Esophagus squamous epithelium (tissue), 5 donors: ENCODE results near the gene FBLN7. TPM values are rescaled to one million over a fixed set of nuclear protein-coding genes. Genes with fewer than 3 reads are reported as not detected.

Experiments
- DNase-seq: peaks from one replicate; lab custom pipeline; 2025; lab: John Stamatoyannopoulos, UW
- H3K27ac ChIP-seq, 4 donors: fragments of 200-600 bp; sonication (generic); one replicate each; pipeline ENCODE4 v1.5.1; 2016 to 2019; ENCODE audit warnings: mild to moderate bottlenecking in 1 of 4
- H3K27me3 ChIP-seq, 4 donors: fragments of 200-600 bp; sonication (generic); 1 replicate in 3 of 4; 2 replicates in 1 of 4; pipeline versions ENCODE4 v1.5.1 to v1.6.0; 2017 to 2021; ENCODE audit warnings: antibody characterized with exemption in 1 of 4
- H3K36me3 ChIP-seq, 3 donors: fragments of 200-600 bp; sonication (generic); one replicate each; pipeline ENCODE4 v1.5.1; 2016 to 2019
- H3K4me1 ChIP-seq, 3 donors: fragments of 200-600 bp; sonication (generic); one replicate each; pipeline ENCODE4 v1.5.1; 2017 to 2019
- H3K4me3 ChIP-seq, 4 donors: fragments of 200-600 bp; sonication (generic); 1 replicate in 3 of 4; 2 replicates in 1 of 4; pipeline ENCODE4 v1.5.1; 2016 to 2019; ENCODE audit warnings: mild to moderate bottlenecking in 2 of 4, moderate library complexity in 1 of 4
- H3K9me3 ChIP-seq, 3 donors: fragments of 200-600 bp; sonication (generic); one replicate each; pipeline ENCODE4 v1.5.1; 2016 to 2019
- CTCF ChIP-seq, 6 experiments: fragments of 450-650 bp in 4 of 6; fragments of 200-600 bp in 2 of 6; sonication (generic) in 2 of 6; IDR thresholded peaks; one replicate each; pipeline ENCODE4 v1.5.1; 2016 to 2019; ENCODE audit warnings: antibody characterized with exemption in 6 of 6, mild to moderate bottlenecking in 4 of 6, moderate library complexity in 4 of 6
- POLR2A ChIP-seq, 4 donors: fragments of 450-650 bp; IDR thresholded peaks; one replicate each; pipeline ENCODE4 v1.6.1; 2017; ENCODE audit warnings: antibody characterized with exemption in 4 of 4, mild to moderate bottlenecking in 4 of 4, moderate library complexity in 3 of 4
- WGBS, 2 donors: methylation state at CpG; one replicate each; pipeline ENCODE4 v1.1.5; 2018; 5-methylcytosine and 5-hydroxymethylcytosine counted together
- intact Hi-C: fragments of 100-400 bp; cut with DNase I; formaldehyde crosslinking; loops from one replicate; pipeline ENCODE4 v1.15.0; 2022
- total RNA-seq, 4 donors: library from RNA; depleted of rRNA; stranded (reverse); fragments of >200 nt; gene quantifications; one replicate each; pipeline ENCODE4 v1.1.0, GENCODE V29; 2016
- donor health status: DM: yes; HTN: yes; CAD: no.

The FBLN7 gene
- total RNA-seq, 4 donors from 2014 or later = 1.1 to 2.9 (median 2.5) TPM; not detected in 1

GRCh38 chr2:112230371-112230770 lies 92.2 kb downstream of the FBLN7 start:
- TF ChIP-seq POLR2A (IDR thresholded peaks at IDR 0.05) = no peak
- no peak for TF ChIP-seq CTCF (IDR thresholded peaks at IDR 0.05)
- intact Hi-C loops = no loop called here
- WGBS, 2 donors = 94 to 96% methylated on average over 3 of the region's 3 CpGs
- no peak overlapping the region for H3K4me3 ChIP-seq
- no peaks in the 10 kb centered on the region for H3K27me3 ChIP-seq
- no peak overlapping the region for H3K27ac ChIP-seq
- no peak for DNase-seq
- peaks cover 0 to 12% (median 0%) of the 10 kb centered on the region in 3 donors for H3K4me1 ChIP-seq
- H3K36me3 ChIP-seq = peaks cover 0 to 63% (median 0%) of the 10 kb centered on the region in 3 donors
- H3K9me3 ChIP-seq = no peaks in the 10 kb centered on the region

Other genes starting within 250 kb of the FBLN7 start
- gene MERTK, start 239.8 kb upstream of the FBLN7 start, total RNA-seq = 10 to 100 TPM in 2 of 4 donors, 1 to 10 TPM in 2; 1.7 to 13.7 (median 7.0) TPM
- gene TMEM87B, start 83.1 kb upstream of the FBLN7 start, total RNA-seq = 10 to 100 TPM; 17.7 to 30.0 (median 23.6) TPM
- 10 to 100 TPM in 3 of 4 donors, 1 to 10 TPM in 1; 6.0 to 60.1 (median 37.1) TPM for gene ZC3H8, start 116.7 kb downstream of the FBLN7 start, total RNA-seq
- gene ZC3H6, start 137.2 kb downstream of the FBLN7 start, total RNA-seq = 1 to 10 TPM; 1.6 to 9.0 (median 2.6) TPM